AG04449 (cell line): ENCODE measurements around the gene BCKDHB.
"Not testable (repeated sequence)": the region's sequence is repeated elsewhere in the genome, so short reads cannot be mapped to it uniquely, and the experiment has no call there.

Experiments used
- CTCF ChIA-PET: fragments of 350-600 bp; formaldehyde crosslinking; extraction: SDS; loops from one replicate; lab custom pipeline; 2021; ENCODE audit warnings: antibody characterized with exemption; lab: Yijun Ruan, JAX
- POLR2A ChIA-PET: fragments of 400-600, 350-600 bp; formaldehyde crosslinking; extraction: SDS; loops from one replicate; lab custom pipeline; 2020; ENCODE audit warnings: antibody characterized with exemption, inconsistent platforms; lab: Yijun Ruan, JAX
- DNase-seq: peaks from one replicate; pipeline ENCODE4 v3.0.0-alpha.2; 2010; ENCODE audit warnings: low read depth, low spot score
- H3K4me3 ChIP-seq: 2 replicates; pipeline ENCODE4 v1.5.1; 2011; ENCODE audit warnings: low read depth, mild to moderate bottlenecking, control low read depth, low read length
- CTCF ChIP-seq: IDR thresholded peaks from one replicate; pipeline ENCODE4 v1.5.1; 2011; ENCODE audit warnings: mild to moderate bottlenecking, moderate library complexity, low read length, control low read depth, inconsistent platforms; ENCODE audit not compliant: insufficient read depth; ENCODE audit errors: missing control alignments

The BCKDHB gene

GRCh38 chr6:80235647-80236046, 129.2 kb downstream of the BCKDHB start:
- DNase-seq: no peak
- ChIA-PET POLR2A (no interaction called here), CTCF (interaction anchor here (0.7 to 1.8 kb wide), 3 partner anchors 9 to 83 kb away, joined by 3 to 5 read pairs (median 3); no protein-coding TSS in a partner anchor)
- TF ChIP-seq CTCF: no peak
- H3K4me3 ChIP-seq: no peak overlapping the region

- CTCF ChIA-PET, POLR2A ChIA-PET, DNase-seq, H3K4me3 ChIP-seq: not testable (repeated sequence)
Measured at GRCh38 chr6:80238754-80239153, 132.3 kb downstream of the BCKDHB start.

- no peak for TF ChIP-seq CTCF
- ChIA-PET POLR2A (no interaction called here), CTCF (interaction anchor here (2.4 kb wide), 1 partner anchor 10 kb away, joined by 5 read pairs; no protein-coding TSS in a partner anchor)
- no peak overlapping the region for H3K4me3 ChIP-seq
- DNase-seq: no peak
Measured at GRCh38 chr6:80245043-80245442, 138.6 kb downstream of the BCKDHB start.

- CTCF ChIA-PET: interaction anchor here (0.9 kb wide), 1 partner anchor 35 kb away, joined by 3 read pairs; no protein-coding TSS in a partner anchor
- DNase-seq: no peak
- no peak for TF ChIP-seq CTCF
- H3K4me3 ChIP-seq: no peak overlapping the region
- POLR2A ChIA-PET: no interaction called here
Measured at GRCh38 chr6:80249897-80250296, 143.4 kb downstream of the BCKDHB start.

- no peak for DNase-seq
- CTCF ChIA-PET: no interaction called here
Measured at GRCh38 chr6:80250391-80250997, 144.0 kb downstream of the BCKDHB start.

GRCh38 chr6:80251321-80251720, 144.8 kb downstream of the BCKDHB start:
- no peak for TF ChIP-seq CTCF
- H3K4me3 ChIP-seq: no peak overlapping the region
- ChIA-PET CTCF (no interaction called here), POLR2A (no interaction called here)
- no peak for DNase-seq

More at GRCh38 chr6:80250391-80250997, 144.0 kb downstream of the BCKDHB start:
- no peak overlapping the region for H3K4me3 ChIP-seq
- POLR2A ChIA-PET: no interaction called here
- TF ChIP-seq CTCF: no peak

GRCh38 chr6:80254716-80255115, 148.2 kb downstream of the BCKDHB start:
- no peak for TF ChIP-seq CTCF
- POLR2A ChIA-PET: no interaction called here
- CTCF ChIA-PET: no interaction called here
- no peak for DNase-seq
- H3K4me3 ChIP-seq: no peak overlapping the region
